NCI-H345 treated with DMSO at 0.1 percent for 48 hours (cell line): Measurements from ENCODE around the gene HEYL.
A peak's percentile ranks its signal among the peaks of the same experiment; 100 is the strongest.

ENCODE experiments used
- DNase-seq: peaks from one replicate; lab custom pipeline; 2025; ENCODE audit not compliant: unreplicated experiment; lab: John Stamatoyannopoulos, UW

Gene HEYL

DNA sequence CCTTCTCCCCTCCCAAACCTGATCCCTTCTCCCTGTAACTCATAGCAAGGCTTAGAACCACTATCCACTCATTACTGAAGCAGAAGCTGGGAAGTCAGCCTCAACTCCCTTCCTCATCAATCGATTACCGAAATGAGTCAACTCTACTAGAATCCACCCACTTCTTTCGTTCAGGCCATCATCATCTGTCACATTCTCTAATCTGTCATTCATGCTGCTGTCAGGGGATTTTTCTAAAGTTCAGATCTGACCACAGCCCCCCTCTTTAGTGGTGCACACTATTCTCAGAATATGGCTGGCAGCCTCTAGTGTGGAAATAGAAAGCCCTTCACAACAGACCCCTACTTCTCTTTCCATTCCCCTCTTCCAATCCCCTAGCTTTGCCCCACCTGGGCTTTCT lies 27.3 kb upstream of the HEYL start:
- DNase-seq, result no peak

DNA sequence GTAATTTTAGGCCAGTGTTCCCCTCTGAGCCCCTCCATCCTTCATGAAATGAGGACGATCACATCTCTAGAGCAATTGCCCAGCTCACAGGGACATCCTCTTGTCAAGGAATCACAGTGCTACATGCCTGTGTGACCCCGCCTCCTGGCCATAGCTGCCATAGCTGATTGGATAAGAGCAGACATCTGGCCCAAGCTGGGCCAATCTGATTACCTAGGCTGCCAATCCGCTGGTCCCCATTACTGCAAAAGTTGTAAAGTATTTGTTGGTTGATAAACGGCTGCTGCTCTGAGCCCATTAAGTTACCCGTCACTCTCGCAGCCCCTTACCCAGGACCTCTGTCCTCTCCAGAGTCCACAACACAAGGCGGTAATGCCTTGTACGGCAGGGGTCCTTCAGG lies 24.1 kb upstream of the HEYL start:
- no peak for DNase-seq

DNA sequence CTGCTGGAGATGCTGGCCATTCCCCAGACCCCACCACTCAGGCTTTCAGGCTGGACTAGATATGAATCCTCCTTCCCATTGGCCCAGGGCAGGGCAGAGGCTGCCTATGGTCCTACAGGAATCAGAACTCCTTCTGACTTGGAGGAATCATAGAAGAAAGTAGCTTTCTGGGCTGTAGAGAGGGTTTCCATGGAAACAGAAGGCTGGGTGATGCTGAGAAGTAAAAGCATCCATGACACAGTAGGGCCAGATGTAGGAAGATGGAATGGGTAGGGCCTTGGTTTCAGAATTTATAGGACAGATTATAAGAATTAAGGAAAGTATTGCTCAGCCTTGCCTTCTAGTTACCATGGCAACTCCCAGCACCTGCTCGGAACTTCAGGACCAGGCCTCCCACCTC lies 23.4 kb upstream of the HEYL start:
- no peak for DNase-seq

DNA sequence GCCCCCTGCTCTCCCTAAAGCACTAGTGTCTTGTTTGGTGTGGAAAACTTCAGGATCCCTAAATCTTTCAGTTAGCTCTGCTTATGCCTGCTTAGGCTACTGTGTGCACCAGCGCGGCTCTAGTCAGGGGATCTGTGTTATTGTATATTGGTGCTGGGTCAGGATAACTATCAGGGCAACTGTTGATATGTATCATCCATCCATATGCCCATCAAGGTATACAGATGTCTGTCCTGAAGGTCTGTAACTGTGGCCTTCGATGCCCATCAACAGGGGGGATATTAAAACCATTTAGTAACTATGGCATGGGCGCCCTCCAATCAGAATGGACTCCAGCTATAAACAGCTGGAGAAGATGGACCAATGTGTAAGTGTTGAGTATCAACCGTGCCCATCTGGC lies 20.1 kb upstream of the HEYL start:
- no peak for DNase-seq

DNA sequence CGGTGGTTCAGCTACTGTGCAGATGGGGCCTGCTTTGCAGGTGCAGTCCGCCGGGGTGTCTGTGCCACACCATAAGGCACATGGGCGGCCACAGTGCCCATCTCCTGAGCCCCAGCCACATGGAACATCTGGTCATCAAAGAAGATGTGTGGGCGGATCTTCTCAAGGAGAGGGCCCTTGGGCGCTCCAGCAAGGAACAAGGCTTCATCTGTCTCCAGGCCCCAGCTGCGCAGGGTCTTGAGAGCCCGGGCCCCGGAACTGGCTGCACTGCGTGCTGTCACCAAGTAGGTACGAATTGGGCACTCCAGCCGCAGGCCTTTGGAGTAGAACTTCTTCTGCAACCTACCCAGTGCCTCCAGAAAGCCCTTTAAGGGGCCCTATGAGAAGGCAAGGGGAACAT lies 19.7 kb upstream of the HEYL start:
- DNase-seq, result no peak

DNA sequence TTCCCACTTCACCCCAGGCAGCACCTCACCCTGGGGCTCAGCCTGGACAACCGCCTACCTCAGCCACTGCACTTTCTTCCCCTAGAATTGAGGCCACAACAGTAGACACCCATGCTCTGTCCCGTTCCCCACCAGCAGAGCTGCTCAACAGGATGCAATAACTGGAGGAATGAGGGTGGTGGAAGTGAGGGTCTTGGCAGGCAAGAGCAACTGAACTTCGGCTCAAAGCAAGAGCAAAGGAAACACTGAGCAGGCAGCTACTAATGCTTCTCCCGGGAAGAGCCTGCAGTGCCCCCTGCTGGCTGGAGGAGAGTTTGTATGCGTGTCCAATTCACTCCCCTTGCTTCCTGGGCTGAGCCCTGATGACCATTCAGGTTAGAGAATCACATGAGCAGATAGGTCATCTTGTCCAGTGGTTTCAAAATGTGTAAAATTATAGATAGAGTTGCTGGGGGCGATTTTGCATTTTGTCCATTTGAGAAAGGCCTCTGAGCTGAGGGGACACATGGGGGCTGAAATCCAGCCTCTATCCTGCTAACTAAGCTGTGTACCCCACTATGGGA lies 18.6 kb upstream of the HEYL start:
- DNase-seq, result peak; percentile 13

DNA sequence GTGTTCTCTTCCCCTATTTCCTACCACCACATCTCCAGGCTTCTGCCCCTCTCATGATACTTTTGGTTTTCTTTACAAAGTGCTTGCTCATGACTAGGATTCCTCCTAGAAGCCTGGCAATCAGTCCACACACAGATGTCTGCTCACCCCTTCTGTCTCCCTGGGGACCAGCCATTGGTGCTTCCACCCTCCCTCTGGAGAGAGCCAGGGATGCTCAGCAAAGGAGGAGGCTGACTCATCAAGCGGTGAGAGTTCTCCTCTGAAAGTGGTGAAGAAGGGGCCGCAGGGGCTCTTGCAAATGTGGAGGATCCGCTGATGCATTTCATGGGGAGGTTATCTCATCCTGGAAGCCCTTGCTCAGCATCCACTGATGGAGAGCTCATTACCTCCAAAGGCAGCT lies 18.0 kb upstream of the HEYL start:
- no peak for DNase-seq

DNA sequence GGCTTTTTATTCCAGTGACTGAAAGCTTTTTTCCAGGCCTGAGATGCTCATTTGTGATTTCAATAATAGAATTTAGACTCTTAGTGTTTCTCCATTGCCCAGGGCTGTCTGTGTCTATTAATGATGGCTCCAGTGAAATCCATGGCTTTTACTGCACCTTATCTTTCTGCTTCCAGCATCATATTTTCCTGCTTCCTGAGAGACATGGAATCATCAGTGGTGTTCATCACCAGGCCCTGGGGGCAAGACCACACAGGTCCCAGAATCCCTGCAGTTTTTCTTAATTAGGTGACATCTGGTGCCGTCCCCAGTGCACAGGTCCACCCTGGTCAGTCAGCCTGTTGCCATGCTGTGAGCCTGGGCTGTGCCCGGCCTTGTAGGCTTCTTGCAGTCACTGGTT lies 16.9 kb upstream of the HEYL start:
- no peak for DNase-seq

DNA sequence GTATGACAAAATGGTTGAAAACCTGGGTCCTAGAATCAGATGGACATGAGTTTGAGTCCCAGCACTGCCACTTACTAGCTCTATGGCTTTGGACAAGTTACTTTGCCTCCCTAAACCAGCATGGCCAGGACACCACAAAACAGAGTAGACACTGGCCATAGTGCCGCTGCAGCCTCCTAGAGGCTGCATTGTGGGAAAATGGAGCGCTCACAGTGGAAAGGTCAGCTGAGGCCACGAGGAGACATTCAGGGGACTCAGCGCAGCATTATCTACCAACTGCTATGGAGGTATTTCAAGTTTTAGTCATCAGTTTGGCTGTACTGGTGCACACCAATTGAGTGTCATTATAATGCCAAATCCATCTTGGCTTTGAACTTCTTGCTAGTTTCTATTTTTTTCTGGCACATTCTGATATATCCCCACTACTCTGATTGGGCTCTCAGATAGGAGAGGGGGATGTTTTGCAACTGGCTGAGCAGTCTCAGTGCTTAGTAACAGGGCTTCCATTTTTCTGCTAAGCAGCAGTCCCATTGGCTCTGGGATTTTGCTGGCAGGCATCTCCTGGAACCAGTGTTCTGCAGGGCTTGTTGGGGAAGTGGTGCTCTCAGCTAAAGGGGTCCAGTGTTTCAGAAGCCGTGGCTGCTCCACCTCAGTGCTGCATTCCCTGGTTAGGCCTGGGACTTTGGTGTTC lies 16.3 kb upstream of the HEYL start:
- DNase-seq, result no peak

DNA sequence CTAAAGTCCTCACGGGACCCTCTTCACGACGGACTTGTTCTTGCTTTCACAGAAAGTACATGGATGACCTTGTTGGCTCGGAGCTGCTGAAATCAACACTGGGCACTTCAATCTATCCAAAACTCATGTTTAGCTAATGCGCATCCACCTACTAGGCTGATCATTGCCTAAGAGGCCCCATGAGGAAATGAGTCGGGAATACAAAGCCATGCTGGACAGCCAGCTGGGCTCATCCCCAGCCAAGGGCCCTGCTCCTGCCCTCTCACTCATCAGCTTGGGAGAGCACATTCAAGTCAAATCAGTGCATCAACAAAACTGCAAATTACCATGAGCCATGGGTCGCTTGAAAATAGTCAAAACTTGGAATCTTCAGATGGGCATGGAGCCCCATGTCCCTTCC lies 14.8 kb upstream of the HEYL start:
- no peak for DNase-seq

DNA sequence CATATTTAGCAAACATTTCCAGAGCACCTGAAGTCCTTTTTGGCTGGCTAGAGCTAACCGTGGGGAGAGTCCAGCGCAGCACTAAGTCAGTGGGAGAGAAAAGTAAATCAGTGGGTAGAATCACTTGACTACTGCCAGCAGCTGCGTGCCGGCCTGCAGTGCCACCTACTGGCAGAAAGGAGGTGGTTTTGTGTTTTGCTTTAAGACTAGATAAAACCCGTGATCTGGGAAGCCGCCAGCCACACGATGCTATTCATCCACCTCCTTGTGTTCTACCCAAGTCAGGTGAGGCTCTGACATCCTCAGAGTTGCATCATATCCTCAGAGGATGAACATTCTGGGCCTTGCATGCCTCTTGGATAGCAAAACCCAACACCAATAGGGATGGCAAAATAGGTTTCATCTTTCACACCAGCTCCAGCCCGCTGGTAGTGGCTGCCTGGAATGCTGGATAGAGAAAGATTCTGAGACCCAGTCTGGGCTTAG lies 14.1 kb upstream of the HEYL start:
- peak; percentile 67 for DNase-seq

DNA sequence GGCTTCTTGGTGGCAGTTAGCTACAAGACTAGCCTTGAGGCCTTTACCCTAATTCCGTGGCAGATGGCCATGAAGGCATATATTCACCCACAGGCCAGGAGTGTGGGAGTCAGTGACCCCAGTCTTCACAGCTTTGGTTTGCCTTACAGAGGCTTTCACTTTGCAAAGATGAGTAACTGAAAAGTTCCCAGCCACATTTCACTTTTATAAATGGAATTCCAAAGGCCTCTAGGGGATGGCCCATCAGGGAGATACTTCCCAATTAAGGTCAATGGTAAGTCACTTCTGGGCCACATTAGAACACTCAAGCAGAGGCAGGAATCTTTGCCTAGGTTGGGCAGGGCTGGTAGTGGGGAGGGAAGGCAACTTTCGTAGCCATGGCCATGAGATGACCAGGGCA lies 13.1 kb upstream of the HEYL start:
- no peak for DNase-seq

DNA sequence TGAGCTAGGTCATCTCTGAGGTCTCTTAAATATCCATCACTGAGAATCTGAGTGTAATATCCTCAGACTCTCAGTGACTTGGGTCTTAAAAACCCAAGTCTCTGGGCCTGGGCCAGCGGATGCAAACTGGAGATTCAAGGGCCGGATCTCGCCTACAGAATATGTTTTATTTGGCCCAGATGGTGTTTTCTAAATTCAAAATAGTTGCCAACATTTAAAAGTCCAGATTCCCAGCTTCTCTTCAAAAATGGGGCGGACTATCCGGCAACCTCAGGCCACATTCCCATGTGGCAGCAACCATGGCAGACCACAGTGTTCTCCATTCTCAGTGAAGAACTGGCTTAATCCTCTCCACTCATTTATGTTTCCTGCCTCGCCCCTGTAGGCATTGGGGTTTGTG lies 12.7 kb upstream of the HEYL start:
- no peak for DNase-seq

DNA sequence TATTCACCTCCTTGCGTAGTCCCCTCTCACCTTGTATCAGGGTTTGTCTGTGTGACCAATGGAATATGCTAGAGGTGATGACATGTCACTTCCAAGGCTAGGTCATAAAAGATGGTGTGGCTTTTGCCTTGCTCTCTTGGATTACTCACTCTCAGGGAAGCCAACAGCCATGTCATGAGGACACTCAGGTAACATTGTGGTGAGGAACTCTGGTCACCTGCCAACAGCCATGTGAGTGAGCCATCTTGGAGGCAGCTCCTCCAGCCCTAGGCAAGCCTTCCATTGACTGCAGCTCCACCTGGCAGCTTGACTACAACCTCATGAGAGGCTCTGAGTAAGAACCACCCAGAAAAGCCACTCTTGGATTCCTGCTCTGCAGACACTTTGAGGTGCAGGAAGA lies 11.0 kb upstream of the HEYL start:
- DNase-seq, result no peak

DNA sequence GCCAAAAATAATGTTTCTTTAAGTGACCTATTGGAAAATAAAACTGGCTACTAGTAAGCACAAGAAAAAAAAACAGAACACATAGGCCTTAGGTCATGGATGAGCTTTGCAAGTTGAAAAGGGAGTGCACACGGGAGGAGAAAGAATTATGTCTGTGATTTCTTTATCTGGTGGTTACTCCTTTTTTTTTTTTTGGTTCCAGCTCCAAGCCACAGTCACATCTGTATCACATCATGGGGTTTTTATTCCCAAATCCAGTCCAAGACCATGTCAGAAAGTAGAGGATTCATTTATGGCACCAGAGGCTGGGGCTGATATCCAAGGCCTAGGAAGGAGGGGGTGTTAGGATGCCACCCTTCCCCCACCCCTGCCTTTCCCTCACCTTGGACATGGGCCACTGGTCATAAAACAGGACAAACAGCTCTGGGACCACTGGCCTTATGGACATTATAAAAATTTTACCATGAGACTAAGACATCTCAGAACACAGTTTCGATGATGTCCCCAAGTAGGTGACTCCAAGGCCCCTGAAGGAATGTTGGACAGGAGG lies 10.3 kb upstream of the HEYL start:
- DNase-seq, result no peak

DNA sequence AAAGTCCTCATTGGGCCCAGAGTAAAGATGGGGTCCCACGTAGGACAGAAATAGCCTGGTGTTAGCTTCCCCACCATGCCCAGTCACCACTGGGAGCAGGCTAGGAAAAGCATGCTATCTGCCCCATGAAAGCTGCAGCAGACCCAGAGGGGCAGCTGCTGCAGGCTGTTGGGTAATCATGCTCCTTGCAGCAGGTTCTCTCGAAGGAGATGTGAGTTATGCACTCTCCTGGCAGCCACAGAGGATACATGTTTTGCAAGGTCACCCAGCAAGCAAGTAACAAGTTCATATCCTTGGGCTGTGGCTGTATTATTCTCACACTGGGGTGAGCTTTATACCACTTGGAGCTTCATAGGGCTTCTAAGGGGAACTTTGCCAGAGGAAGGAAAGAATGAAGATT lies 9.1 kb upstream of the HEYL start:
- DNase-seq, result no peak

DNA sequence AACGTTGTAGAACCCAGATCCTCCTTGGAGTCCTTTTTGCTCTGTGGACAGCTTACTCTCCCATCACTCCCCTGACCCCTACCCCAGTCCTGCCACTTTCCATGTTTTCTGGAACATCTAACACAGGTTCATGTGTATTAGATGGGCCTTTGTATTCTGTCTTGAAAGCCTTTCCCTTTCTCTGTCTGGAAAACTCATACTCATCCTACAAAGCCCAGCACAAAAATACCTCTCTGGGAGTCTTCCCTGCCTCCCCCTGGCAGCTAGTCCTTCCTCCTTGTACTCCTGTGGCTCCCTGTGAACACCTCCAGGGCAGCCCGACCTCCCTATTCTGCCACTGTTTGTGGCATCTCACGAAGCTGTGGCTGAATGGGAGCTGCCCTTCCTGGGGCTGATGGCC lies 7.8 kb upstream of the HEYL start:
- DNase-seq, result no peak

DNA sequence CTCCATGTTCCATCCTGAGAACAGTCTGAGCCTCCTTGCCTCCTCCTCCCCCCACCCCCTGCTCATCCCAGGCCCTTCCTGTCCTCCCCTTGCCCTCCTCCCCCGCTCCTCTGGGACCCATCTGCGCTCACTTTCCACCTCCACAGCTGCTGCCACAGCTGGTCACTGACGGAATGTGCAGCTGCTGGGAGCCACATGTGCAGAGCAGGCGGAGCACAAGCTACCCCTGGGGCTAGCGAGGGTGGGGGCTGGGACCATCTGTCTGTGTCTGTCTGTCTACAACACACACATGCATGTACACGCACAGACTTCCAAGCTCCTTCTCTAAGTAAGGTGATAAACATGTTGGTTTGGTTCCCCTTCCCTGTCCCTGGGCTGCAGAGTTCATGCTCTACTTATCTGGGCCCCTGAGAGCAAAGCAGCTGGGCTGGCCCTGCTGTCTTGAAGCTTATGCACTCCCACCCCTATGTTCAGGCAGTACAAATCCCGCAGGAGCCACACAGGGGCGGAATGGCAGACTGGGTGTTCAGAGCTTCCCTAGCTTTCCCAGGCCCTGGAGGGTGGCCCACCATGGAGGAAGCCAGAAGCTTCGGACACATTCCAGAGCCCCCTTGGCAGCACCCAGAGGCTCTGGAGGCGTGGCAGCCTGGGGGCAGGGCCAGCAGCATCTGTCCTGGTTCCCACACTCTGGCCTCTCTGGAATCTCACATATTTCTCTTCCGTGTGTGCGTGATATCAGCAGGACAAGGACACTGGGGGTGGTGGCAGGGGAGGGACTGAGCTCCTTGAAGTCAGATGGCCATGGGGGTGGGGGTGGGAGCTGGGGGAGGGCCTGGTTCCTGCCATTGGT lies 7.0 kb upstream of the HEYL start:
- no peak for DNase-seq

DNA sequence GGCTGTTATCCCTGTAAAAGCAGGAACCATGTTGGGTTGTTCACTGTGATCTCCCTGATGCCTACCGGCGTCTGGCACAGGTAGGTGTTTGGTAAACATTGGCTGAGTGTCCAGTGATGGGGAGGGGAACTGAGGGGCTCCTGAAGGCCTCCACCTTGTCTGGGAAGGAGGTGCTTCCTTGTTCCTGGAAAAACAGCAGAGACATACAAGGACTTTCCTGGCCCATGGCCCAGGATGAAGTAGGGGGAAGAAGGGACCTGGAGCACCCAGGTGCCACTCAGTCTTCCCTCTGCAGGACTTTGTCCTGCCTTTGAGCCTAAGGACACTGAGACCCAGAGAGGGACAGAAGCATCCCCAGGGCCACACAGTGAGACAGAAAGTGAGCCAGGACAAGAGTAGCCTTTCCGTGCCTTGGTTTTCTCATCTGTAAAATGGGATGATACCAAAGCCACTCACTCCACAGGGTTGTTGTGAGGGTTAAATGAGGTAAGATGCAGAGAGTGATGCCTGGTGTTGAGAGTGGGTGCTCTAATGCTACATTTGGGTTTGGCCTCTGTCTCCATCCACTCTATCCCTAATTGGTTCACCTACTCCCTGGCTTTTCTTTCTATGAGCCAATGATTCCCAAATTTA lies 6.1 kb upstream of the HEYL start:
- DNase-seq, result no peak

DNA sequence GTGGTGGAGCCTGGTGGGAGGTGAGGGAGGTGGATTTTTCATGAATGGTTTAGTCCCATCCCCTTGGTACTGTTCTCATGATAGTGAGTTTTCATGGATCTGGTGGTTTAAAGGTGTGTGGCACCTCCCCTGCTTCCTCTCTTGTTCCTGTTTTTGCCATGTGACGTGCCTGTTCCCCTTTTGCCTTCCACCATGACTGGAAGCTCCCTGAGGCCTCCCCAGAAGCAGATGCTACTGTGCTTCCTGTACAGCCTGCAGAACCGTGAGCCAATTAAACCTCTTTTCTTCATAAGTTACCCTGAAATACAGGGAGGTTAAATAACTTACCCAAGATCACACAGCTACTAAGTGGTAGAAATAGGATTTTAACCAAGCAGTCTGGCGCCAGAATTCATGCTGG lies 4.3 kb upstream of the HEYL start:
- DNase-seq, result no peak

DNA sequence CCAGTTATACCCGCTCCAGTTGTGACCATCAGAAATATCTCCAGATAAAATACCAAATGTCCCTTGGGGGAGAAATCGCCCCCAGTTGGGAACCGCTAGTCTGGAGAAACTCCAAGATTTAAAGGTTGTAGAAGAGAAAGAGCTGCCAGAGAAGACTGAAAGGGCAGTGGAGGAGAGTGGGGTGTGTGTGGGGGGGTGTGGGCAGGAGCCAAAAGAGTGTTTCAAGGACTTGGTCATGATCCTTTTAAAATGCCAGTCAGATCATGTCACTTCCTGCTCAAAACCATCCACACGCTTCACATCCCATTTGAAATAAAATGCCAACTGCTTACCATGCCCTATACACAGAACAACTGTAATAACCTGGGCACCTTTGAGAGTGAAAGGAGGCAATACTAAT lies 3.4 kb upstream of the HEYL start:
- DNase-seq, result no peak

DNA sequence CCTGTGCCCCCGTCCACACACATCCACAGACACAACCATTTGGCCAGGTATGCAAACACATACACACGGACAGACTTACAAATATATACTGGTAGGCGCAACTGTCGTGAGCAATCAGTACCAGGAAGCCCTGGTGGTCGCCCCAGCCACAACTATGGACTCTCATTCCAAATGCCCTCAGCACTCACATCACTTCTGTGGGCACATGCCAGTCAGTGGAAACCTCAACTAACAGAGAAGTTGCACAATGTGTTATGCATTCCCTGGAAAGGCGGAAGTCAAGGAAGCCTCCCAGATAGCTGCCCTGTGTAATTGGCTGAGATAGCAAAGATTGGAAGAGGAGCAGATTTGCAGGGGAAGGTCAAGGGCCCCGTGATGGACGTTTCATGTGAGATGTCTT lies 1.4 kb upstream of the HEYL start:
- DNase-seq, result no peak
